Astrocyte of the spinal cord (primary cell): ENCODE results near the gene GARS1.

ENCODE experiments used
- DNase-seq: peaks from one replicate; pipeline ENCODE4 v3.0.0; 2011; ENCODE audit warnings: low read depth, low spot score
- H3K4me3 ChIP-seq: 2 replicates; pipeline ENCODE4 v1.5.1; 2011; ENCODE audit warnings: low read depth, mild to moderate bottlenecking, low read length, moderate library complexity
- CTCF ChIP-seq: IDR thresholded peaks from 2 replicates; pipeline ENCODE4 v1.5.1; 2012; ENCODE audit warnings: low read depth, mild to moderate bottlenecking, low read length, inconsistent platforms
- in situ Hi-C: cut with HindIII; loops from 2 replicates; pipeline ENCODE4 v1.10.0; 2017; ENCODE audit warnings: low sequenced_read_pairs

The GARS1 gene

GRCh38 chr7:30664184-30664885 lies 69.7 kb downstream of the GARS1 start:
- no peak overlapping the region for H3K4me3 ChIP-seq
- no peak for DNase-seq
- in situ Hi-C loops = no loop called here
- no peak for TF ChIP-seq CTCF

- no peak for DNase-seq
- in situ Hi-C loops = no loop called here
- no peak overlapping the region for H3K4me3 ChIP-seq
- no peak for TF ChIP-seq CTCF
These were observed 70.4 kb downstream of the GARS1 start for GRCh38 chr7:30665043-30665442.

- no peak overlapping the region for H3K4me3 ChIP-seq
- no peak for TF ChIP-seq CTCF
- DNase-seq = no peak
- in situ Hi-C loops = no loop called here
These were observed 70.8 kb downstream of the GARS1 start for GRCh38 chr7:30665449-30665848.

GRCh38 chr7:30667172-30667571 lies 72.5 kb downstream of the GARS1 start:
- in situ Hi-C loops = no loop called here
- no peak overlapping the region for H3K4me3 ChIP-seq
- no peak for TF ChIP-seq CTCF
- no peak for DNase-seq

GRCh38 chr7:30668102-30668501 lies 73.4 kb downstream of the GARS1 start:
- in situ Hi-C loops = no loop called here
- H3K4me3 ChIP-seq = no peak overlapping the region
- no peak for TF ChIP-seq CTCF
- no peak for DNase-seq

- H3K4me3 ChIP-seq = no peak overlapping the region
- in situ Hi-C loops = no loop called here
- DNase-seq = peak; percentile 69
- TF ChIP-seq CTCF = no peak
These were observed 77.3 kb downstream of the GARS1 start for GRCh38 chr7:30671793-30672465.
